ENCODE data around the gene USP13. TPM values are rescaled to one million over a fixed set of nuclear protein-coding genes. Genes with fewer than 3 reads are reported as not detected.

Gene USP13
- total RNA-seq, 4 donors from 2014 or later, result 117 to 453 (median 249) TPM

GRCh38 chr3:179801263-179801662, 148.4 kb downstream of the USP13 start:
- peak; percentile 28 to 40 for ATAC-seq
- in situ Hi-C loops (cut with MboI; ENCODE audit: low sequenced_read_pairs in 4 of 4), result no loop called here

GRCh38 chr3:179801856-179802255, 149.0 kb downstream of the USP13 start:
- H3K27ac ChIP-seq, result no peak overlapping the region
- TF ChIP-seq POLR2A (IDR thresholded peaks at IDR 0.05) (no peak), CTCF (IDR thresholded peaks at IDR 0.05 in 4 of 5, conservative IDR thresholded peaks at IDR 0.05 in 1 of 5) (no peak)
- H3K36me3 ChIP-seq, result no peaks in the 10 kb centered on the region
- H3K4me3 ChIP-seq, result no peak overlapping the region
- no peaks in the 10 kb centered on the region for H3K4me1 ChIP-seq
- in situ Hi-C loops (cut with MboI; ENCODE audit: low sequenced_read_pairs in 4 of 4) (no loop called here), intact Hi-C loops (cut with DNase I; ENCODE audit: low total_unique reads) (loop anchor here (10.0 kb wide), 1 partner anchor 147 kb away; the partner anchor contains the start of gene USP13)
- no peaks in the 10 kb centered on the region for H3K9me3 ChIP-seq
- no peaks in the 10 kb centered on the region for H3K27me3 ChIP-seq
- no peak for ATAC-seq
- DNase-seq, result no peak

More at GRCh38 chr3:179801263-179801662, 148.4 kb downstream of the USP13 start:
- intact Hi-C loops (cut with DNase I; ENCODE audit: low total_unique reads), result loop anchor here (10.0 kb wide), 1 partner anchor 146 kb away; the partner anchor contains the start of gene USP13
- no peaks in the 10 kb centered on the region for H3K4me1 ChIP-seq
- TF ChIP-seq CTCF (IDR thresholded peaks at IDR 0.05 in 4 of 5, conservative IDR thresholded peaks at IDR 0.05 in 1 of 5) (no peak), POLR2A (IDR thresholded peaks at IDR 0.05) (no peak)
- DNase-seq, result no peak
- H3K9me3 ChIP-seq, result no peaks in the 10 kb centered on the region
- H3K27ac ChIP-seq, result no peak overlapping the region
- no peaks in the 10 kb centered on the region for H3K36me3 ChIP-seq
- no peak overlapping the region for H3K4me3 ChIP-seq
- H3K27me3 ChIP-seq, result no peaks in the 10 kb centered on the region

GRCh38 chr3:179806177-179806576, 153.3 kb downstream of the USP13 start:
- no peaks in the 10 kb centered on the region for H3K4me1 ChIP-seq
- H3K27me3 ChIP-seq, result no peaks in the 10 kb centered on the region
- in situ Hi-C loops (cut with MboI; ENCODE audit: low sequenced_read_pairs in 4 of 4), result no loop called here
- intact Hi-C loops (cut with DNase I; ENCODE audit: low total_unique reads), result loop anchor here (10.0 kb wide), 1 partner anchor 151 kb away; the partner anchor contains the start of gene USP13
- no peaks in the 10 kb centered on the region for H3K9me3 ChIP-seq
- TF ChIP-seq POLR2A (IDR thresholded peaks at IDR 0.05) (no peak), CTCF (IDR thresholded peaks at IDR 0.05 in 4 of 5, conservative IDR thresholded peaks at IDR 0.05 in 1 of 5) (no peak)
- H3K27ac ChIP-seq, result no peak overlapping the region
- ATAC-seq (no peak), DNase-seq (no peak)
- no peaks in the 10 kb centered on the region for H3K36me3 ChIP-seq
- no peak overlapping the region for H3K4me3 ChIP-seq

GRCh38 chr3:179807588-179807987, 154.7 kb downstream of the USP13 start:
- H3K27me3 ChIP-seq, result no peaks in the 10 kb centered on the region
- H3K9me3 ChIP-seq, result no peaks in the 10 kb centered on the region
- H3K4me1 ChIP-seq, result no peaks in the 10 kb centered on the region
- H3K27ac ChIP-seq, result no peak overlapping the region
- in situ Hi-C loops (cut with MboI; ENCODE audit: low sequenced_read_pairs in 4 of 4), result no loop called here
- no peak for TF ChIP-seq CTCF (IDR thresholded peaks at IDR 0.05 in 4 of 5, conservative IDR thresholded peaks at IDR 0.05 in 1 of 5)
- no peak for TF ChIP-seq POLR2A (IDR thresholded peaks at IDR 0.05)
- no peaks in the 10 kb centered on the region for H3K36me3 ChIP-seq
- ATAC-seq, result no peak
- no peak for DNase-seq
- H3K4me3 ChIP-seq, result no peak overlapping the region
- intact Hi-C loops (cut with DNase I; ENCODE audit: low total_unique reads), result loop anchor here (10.0 kb wide), 1 partner anchor 153 kb away; the partner anchor contains the start of gene USP13

GRCh38 chr3:179809639-179810038, 156.8 kb downstream of the USP13 start:
- Histone ChIP-seq H3K27ac (no peak overlapping the region), H3K4me3 (no peak overlapping the region)
- in situ Hi-C loops (cut with MboI; ENCODE audit: low sequenced_read_pairs in 4 of 4), result no loop called here

More at GRCh38 chr3:179809639-179810038, 156.8 kb downstream of the USP13 start:
- Histone ChIP-seq H3K9me3 (no peaks in the 10 kb centered on the region), H3K4me1 (no peaks in the 10 kb centered on the region), H3K27me3 (no peaks in the 10 kb centered on the region), H3K36me3 (no peaks in the 10 kb centered on the region)
- no peak for TF ChIP-seq POLR2A (IDR thresholded peaks at IDR 0.05)
- no peak for TF ChIP-seq CTCF (IDR thresholded peaks at IDR 0.05 in 4 of 5, conservative IDR thresholded peaks at IDR 0.05 in 1 of 5)
- intact Hi-C loops (cut with DNase I; ENCODE audit: low total_unique reads), result loop anchor here (10.0 kb wide), 1 partner anchor 155 kb away; the partner anchor contains the start of gene USP13
- no peak for ATAC-seq
- DNase-seq, result no peak
